Measurements from ENCODE around the gene ZNF25. TPM values are rescaled to one million over a fixed set of nuclear protein-coding genes. Genes with fewer than 3 reads are reported as not detected.

Gene ZNF25
- total and polyA plus RNA-seq, 9 of the 15 experiments (the other 6 are each of a cell fraction or from before 2014, with no cell fraction given): 0.62 to 2.3 (median 1.6) TPM

- TF ChIP-seq ZNF23 (CRISPR knock-in tag; IDR thresholded peaks at IDR 0.05): no peak
- TF ChIP-seq HOXB6 (CRISPR knock-in tag; IDR thresholded peaks at IDR 0.05; ENCODE audit: borderline replicate concordance): no peak
- no peak for TF ChIP-seq ZNF175 (CRISPR knock-in tag; IDR thresholded peaks at IDR 0.05; ENCODE audit: low read depth)
- no peak for TF ChIP-seq MCM7 (IDR thresholded peaks at IDR 0.05)
- no peak for TF ChIP-seq E2F4 (CRISPR knock-in tag; IDR thresholded peaks at IDR 0.05; ENCODE audit: low read depth)
- no peak for TF ChIP-seq TARDBP (IDR thresholded peaks at IDR 0.05)
- TF ChIP-seq TEAD2 (tag; IDR thresholded peaks at IDR 0.05): no peak
- TF ChIP-seq ZNF707 (CRISPR knock-in tag; conservative IDR thresholded peaks at IDR 0.05): no peak
- TF ChIP-seq ZEB2 (IDR thresholded peaks at IDR 0.05): peak; percentile 45; the same call in 1 of the 2 replicates
- peak in 1 of 2 experiments; percentile 57; a peak in 1 of 4 replicates for TF ChIP-seq SRF (CRISPR knock-in tag; IDR thresholded peaks at IDR 0.05)
- TF ChIP-seq YBX1 (IDR thresholded peaks at IDR 0.05): no peak
- no peak for TF ChIP-seq HDAC2 (IDR thresholded peaks at IDR 0.05)
- TF ChIP-seq, protein P1, sequence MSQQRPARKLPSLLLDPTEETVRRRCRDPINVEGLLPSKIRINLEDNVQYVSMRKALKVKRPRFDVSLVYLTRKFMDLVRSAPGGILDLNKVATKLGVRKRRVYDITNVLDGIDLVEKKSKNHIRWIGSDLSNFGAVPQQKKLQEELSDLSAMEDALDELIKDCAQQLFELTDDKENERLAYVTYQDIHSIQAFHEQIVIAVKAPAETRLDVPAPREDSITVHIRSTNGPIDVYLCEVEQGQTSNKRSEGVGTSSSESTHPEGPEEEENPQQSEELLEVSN (IDR thresholded peaks at IDR 0.05; ENCODE audit: borderline replicate concordance in 1 of 2, extremely low read depth in 1 of 2, insufficient read depth in 1 of 2, insufficient read length in 1 of 2, low read depth in 1 of 2, low read length in 1 of 2, poor library complexity in 1 of 2, severe bottlenecking in 1 of 2): peak in 1 of 2 experiments; percentile 64
- TF ChIP-seq ETV5 (CRISPR knock-in tag; IDR thresholded peaks at IDR 0.05; ENCODE audit: low read depth): 0 out of 2 replicates have a peak, but pooled peaks have one; percentile 50
- TF ChIP-seq HMGN3 (IDR thresholded peaks at IDR 0.05; ENCODE audit: borderline replicate concordance, extremely low read depth, insufficient read length, low read depth, low read length): peak; percentile 82
- TF ChIP-seq ADNP (tag; IDR thresholded peaks at IDR 0.05): no peak
- TF ChIP-seq CBFB (CRISPR knock-in tag; IDR thresholded peaks at IDR 0.05): no peak
- no peak for TF ChIP-seq JUNB (CRISPR knock-in tag; conservative IDR thresholded peaks at IDR 0.05)
- TF ChIP-seq, protein P2, sequence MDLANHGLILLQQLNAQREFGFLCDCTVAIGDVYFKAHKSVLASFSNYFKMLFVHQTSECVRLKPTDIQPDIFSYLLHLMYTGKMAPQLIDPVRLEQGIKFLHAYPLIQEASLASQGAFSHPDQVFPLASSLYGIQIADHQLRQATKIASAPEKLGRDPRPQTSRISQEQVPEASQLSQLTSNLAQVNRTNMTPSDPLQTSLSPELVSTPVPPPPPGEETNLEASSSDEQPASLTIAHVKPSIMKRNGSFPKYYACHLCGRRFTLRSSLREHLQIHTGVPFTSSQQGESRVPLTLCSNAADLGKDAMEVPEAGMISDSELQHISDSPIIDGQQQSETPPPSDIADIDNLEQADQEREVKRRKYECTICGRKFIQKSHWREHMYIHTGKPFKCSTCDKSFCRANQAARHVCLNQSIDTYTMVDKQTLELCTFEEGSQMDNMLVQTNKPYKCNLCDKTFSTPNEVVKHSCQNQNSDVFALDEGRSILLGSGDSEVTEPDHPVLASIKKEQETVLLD (IDR thresholded peaks at IDR 0.05): peak; percentile 87
- TF ChIP-seq KLF10 (CRISPR knock-in tag; IDR thresholded peaks at IDR 0.05): no peak
- TF ChIP-seq SREBF1 (IDR thresholded peaks at IDR 0.05; ENCODE audit: borderline replicate concordance, low read depth, low read length): peak; percentile 62; the same call in 1 of the 2 replicates
- TF ChIP-seq RBM25 (IDR thresholded peaks at IDR 0.05; ENCODE audit: low read depth, low read length, severe bottlenecking): peak; percentile 24
- no peak for TF ChIP-seq ERF (CRISPR knock-in tag; IDR thresholded peaks at IDR 0.05)
- no peak for TF ChIP-seq ZFP1 (CRISPR knock-in tag; IDR thresholded peaks at IDR 0.05)
- 0 out of 2 replicates have a peak, but pooled peaks have one; percentile 44 for TF ChIP-seq ZBTB1 (CRISPR knock-in tag; IDR thresholded peaks at IDR 0.05; ENCODE audit: borderline replicate concordance, low read depth)
- TF ChIP-seq MYBL2 (IDR thresholded peaks at IDR 0.05; ENCODE audit: low read depth): no peak
- no peak for TF ChIP-seq MYBL2 (CRISPR knock-in tag; IDR thresholded peaks at IDR 0.05; ENCODE audit: borderline replicate concordance)
These were observed at the start of gene ZNF25 (continued) for GRCh38 chr10:37976091-37976879.

All from K562 (cell line).